GM18861 (cell line): ENCODE results near the gene CD93.

Source experiments
- ATAC-seq: cut with Tn5 transposase; IDR thresholded peaks from one replicate; pipeline ENCODE4 v1.9.1; 2021; ENCODE audit not compliant: unreplicated experiment

CD93 gene

GRCh38 chr20:23061734-23062561 lies 24.2 kb downstream of the CD93 start:
- no peak for ATAC-seq

GRCh38 chr20:23061262-23061661 lies 24.9 kb downstream of the CD93 start:
- no peak for ATAC-seq

- no peak for ATAC-seq
These were observed 25.5 kb downstream of the CD93 start for GRCh38 chr20:23060629-23061028.

- ATAC-seq: no peak
These were observed 26.3 kb downstream of the CD93 start for GRCh38 chr20:23059846-23060245.

- ATAC-seq: no peak
These were observed 27.1 kb downstream of the CD93 start for GRCh38 chr20:23059001-23059400.

- no peak for ATAC-seq
These were observed 27.9 kb downstream of the CD93 start for GRCh38 chr20:23058240-23058639.

GRCh38 chr20:23052904-23053303 lies 33.2 kb downstream of the CD93 start:
- ATAC-seq: no peak

GRCh38 chr20:23050847-23051627 lies 35.1 kb downstream of the CD93 start:
- no peak for ATAC-seq

GRCh38 chr20:23050076-23050838 lies 35.9 kb downstream of the CD93 start:
- no peak for ATAC-seq

GRCh38 chr20:23049201-23050075 lies 36.7 kb downstream of the CD93 start, which contains the start of gene THBD:
Gene THBD, minus strand, starts transcription at chr20:23049672. Its CDS starts 168 bp downstream, at chr20:23049504.
- no peak for ATAC-seq

GRCh38 chr20:23048283-23049200 lies 37.6 kb downstream of the CD93 start:
- ATAC-seq: no peak

- no peak for ATAC-seq
These were observed 38.3 kb downstream of the CD93 start for GRCh38 chr20:23047738-23048214.

- no peak for ATAC-seq
These were observed 39.0 kb downstream of the CD93 start for GRCh38 chr20:23047001-23047737.

GRCh38 chr20:23046431-23046830 lies 39.7 kb downstream of the CD93 start:
- ATAC-seq: no peak

GRCh38 chr20:23043376-23043775 lies 42.7 kb downstream of the CD93 start:
- no peak for ATAC-seq

- ATAC-seq: no peak
These were observed 43.9 kb downstream of the CD93 start for GRCh38 chr20:23042270-23042669.

GRCh38 chr20:23039885-23040508 lies 46.1 kb downstream of the CD93 start:
- no peak for ATAC-seq
